ENCODE results near the gene FUS. TPM values are rescaled to one million over a fixed set of nuclear protein-coding genes. Genes with fewer than 3 reads are reported as not detected.

The FUS gene
- total and polyA plus RNA-seq, 2 experiments from 2014 or later = 247 to 528 TPM

- no peak for TF ChIP-seq ETS1 (IDR thresholded peaks at IDR 0.05)
- no peak for TF ChIP-seq ZNF114 (CRISPR knock-in tag; IDR thresholded peaks at IDR 0.05)
Measured at GRCh38 chr16:31213877-31214707, 34.2 kb downstream of the FUS start, which contains the start of gene TRIM72 (continued).

GRCh38 chr16:31214708-31215286 lies 34.9 kb downstream of the FUS start:
- H3K4me3 ChIP-seq = peak overlapping the region; percentile 77
- peak; percentile 61 for DNase-seq (ENCODE audit: low spot score)
- H3K27me3 ChIP-seq (ENCODE audit: insufficient read depth) = peaks cover 45% of the 10 kb centered on the region
- H3F3A ChIP-seq (replicated peaks; ENCODE audit: low read depth) = no peaks in the 10 kb centered on the region
- Mint-ChIP-seq H3K9me3 (no peaks in the 10 kb centered on the region; the same call in 2 of the 3 replicates), H3K36me3 (ENCODE audit: low read depth) (no peaks in the 10 kb centered on the region; the same call in 2 of the 3 replicates), H3K4me3 (peak overlapping the region; percentile 75), H3K4me1 (peaks cover 29% of the 10 kb centered on the region), H3K27ac (no peak overlapping the region), H3K27me3 (ENCODE audit: insufficient read depth, low read depth, poor library complexity) (peaks cover 45% of the 10 kb centered on the region)
- H3K36me3 ChIP-seq (ENCODE audit: insufficient read depth) = no peaks in the 10 kb centered on the region
- H3K4me2 ChIP-seq = peak overlapping the region; percentile 93
- peaks cover 15% of the 10 kb centered on the region for H3K4me1 ChIP-seq (ENCODE audit: insufficient read depth)
- H3K79me2 ChIP-seq (replicated peaks; ENCODE audit: insufficient read depth) = no peaks in the 10 kb centered on the region
- peak; percentile 60 for ATAC-seq
- H4K20me1 ChIP-seq (replicated peaks; ENCODE audit: insufficient read depth) = no peaks in the 10 kb centered on the region
- H3K27ac ChIP-seq (ENCODE audit: low read depth) = no peak overlapping the region
- H2AFZ ChIP-seq = peak overlapping the region; percentile 86
- TF ChIP-seq ZNF462 (CRISPR knock-in tag; IDR thresholded peaks at IDR 0.05) (no peak), POLR2AphosphoS5 (IDR thresholded peaks at IDR 0.05; ENCODE audit: low read depth) (peak; percentile 60; the same call in 1 of the 2 replicates)
- H3K9me2 ChIP-seq (ENCODE audit: insufficient read depth) = no peaks in the 10 kb centered on the region
